H1 (cell line): ENCODE measurements around the gene DNASE1.

Source experiments
- CBX5 ChIP-seq: fragments of 300-800, 300-1000 bp; sonication (generic); IDR thresholded peaks from 2 replicates; pipeline ENCODE4 v1.7.1; 2016; ENCODE audit warnings: antibody characterized with exemption, low read length, low read depth
- CHD1 ChIP-seq: IDR thresholded peaks from 2 replicates; pipeline ENCODE4 v1.6.1; 2012; ENCODE audit warnings: low read depth, low read length, improper control_type of control experiment
- CTCF ChIP-seq, 3 experiments: IDR thresholded peaks; 1 replicate in 2 of 3; 2 replicates in 1 of 3; pipeline versions ENCODE4 v1.5.1 to v1.6.1; 2011; ENCODE audit warnings: low read length in 3 of 3, mild to moderate bottlenecking in 3 of 3, inconsistent platforms in 2 of 3, low read depth in 1 of 3, moderate library complexity in 1 of 3; ENCODE audit not compliant: insufficient read depth in 1 of 3; ENCODE audit errors: control extremely low read depth in 1 of 3
- E2F6 ChIP-seq: IDR thresholded peaks from 2 replicates; pipeline ENCODE4 v1.6.1; 2012; ENCODE audit warnings: inconsistent platforms
- POU5F1 ChIP-seq: IDR thresholded peaks from 2 replicates; pipeline ENCODE4 v1.6.1; 2011; ENCODE audit warnings: low read depth, mild to moderate bottlenecking, low read length, moderate library complexity
- SIN3A ChIP-seq, 2 experiments: IDR thresholded peaks in 1 of 2; conservative IDR thresholded peaks in 1 of 2; 2 replicates each; pipeline ENCODE4 v1.6.1; 2011 to 2012; ENCODE audit warnings: low read length in 2 of 2, improper control_type of control experiment in 1 of 2, low read depth in 1 of 2, mild to moderate bottlenecking in 1 of 2
- SIX5 ChIP-seq: IDR thresholded peaks from 2 replicates; pipeline ENCODE4 v1.6.1; 2011; ENCODE audit warnings: mild to moderate bottlenecking, low read depth, low read length
- SUZ12 ChIP-seq: fragments of 200-600 bp; sonication (generic); IDR thresholded peaks from 2 replicates; pipeline ENCODE4 v1.6.1; 2012; ENCODE audit warnings: mild to moderate bottlenecking, inconsistent platforms, low read length, moderate library complexity, mixed read lengths
- TCF12 ChIP-seq: IDR thresholded peaks from 2 replicates; pipeline ENCODE4 v1.6.1; 2011; ENCODE audit warnings: low read depth, mild to moderate bottlenecking, low read length
- TEAD4 ChIP-seq: IDR thresholded peaks from 2 replicates; pipeline ENCODE4 v1.6.1; 2012; ENCODE audit warnings: low read depth, low read length, inconsistent platforms, mixed read lengths

GRCh38 chr16:3670711-3671110 lies 16.2 kb downstream of the DNASE1 start:
- TF ChIP-seq SUZ12 (no peak), TCF12 (no peak), TEAD4 (no peak), CTCF (IDR thresholded peaks at IDR 0.05; ENCODE audit: control extremely low read depth in 1 of 3, insufficient read depth in 1 of 3, low read depth in 1 of 3, low read length in 3 of 3) (no peak), CBX5 (no peak), SIX5 (no peak), CHD1 (no peak), POU5F1 (no peak), SIN3A (conservative IDR thresholded peaks at IDR 0.05 in 1 of 2, IDR thresholded peaks at IDR 0.05 in 1 of 2; ENCODE audit: low read depth in 1 of 2, low read length in 2 of 2) (no peak), E2F6 (no peak)
